Trophoblast cell (in vitro differentiated cells and primary cell): ENCODE data around the gene PTH1R.

ENCODE experiments used
- DNase-seq, 2 donors: peaks; one replicate each; pipeline ENCODE4 v3.0.0-alpha.2; 2016
- H2AFZ ChIP-seq: 2 replicates; pipeline ENCODE4 v1.6.1; 2013; ENCODE audit warnings: low read length, moderate library complexity, mild to moderate bottlenecking; ENCODE audit not compliant: insufficient read depth, poor library complexity
- H2AK5ac ChIP-seq: 2 replicates; pipeline ENCODE4 v1.6.1; 2013; ENCODE audit warnings: mild to moderate bottlenecking, low read length
- H2BK120ac ChIP-seq: 2 replicates; pipeline ENCODE4 v1.6.1; 2013; ENCODE audit warnings: low read length, mild to moderate bottlenecking, moderate library complexity; ENCODE audit not compliant: insufficient read depth, poor library complexity
- H2BK12ac ChIP-seq: 2 replicates; pipeline ENCODE4 v1.6.1; 2013; ENCODE audit warnings: mild to moderate bottlenecking, low read length, moderate library complexity
- H2BK5ac ChIP-seq: 2 replicates; pipeline ENCODE4 v1.6.1; 2013; ENCODE audit warnings: low read length, low read depth, moderate library complexity, mild to moderate bottlenecking; ENCODE audit not compliant: poor library complexity
- H3K14ac ChIP-seq: 2 replicates; pipeline ENCODE4 v1.6.1; 2013; ENCODE audit warnings: mild to moderate bottlenecking, low read length
- H3K18ac ChIP-seq: 2 replicates; pipeline ENCODE4 v1.6.1; 2013; ENCODE audit warnings: mild to moderate bottlenecking, low read length
- H3K23ac ChIP-seq: 2 replicates; pipeline ENCODE4 v1.6.1; 2013; ENCODE audit warnings: low read length
- H3K27ac ChIP-seq: 2 replicates; pipeline ENCODE4 v1.5.1; 2013; ENCODE audit warnings: low read depth, mild to moderate bottlenecking, inconsistent platforms, low read length, moderate library complexity
- H3K27me3 ChIP-seq: 2 replicates; pipeline ENCODE4 v1.6.1; 2013; ENCODE audit warnings: inconsistent platforms, mild to moderate bottlenecking, low read length, moderate library complexity; ENCODE audit not compliant: insufficient read depth
- H3K36me3 ChIP-seq, 2 experiments: 1 replicate in 1 of 2; 2 replicates in 1 of 2; pipeline ENCODE4 v1.6.1; 2013; ENCODE audit warnings: low read length in 2 of 2, mild to moderate bottlenecking in 2 of 2, moderate library complexity in 1 of 2; ENCODE audit not compliant: insufficient read depth in 2 of 2, control insufficient read depth in 1 of 2
- H3K4ac ChIP-seq: 2 replicates; pipeline ENCODE4 v1.6.1; 2013; ENCODE audit warnings: low read depth, mild to moderate bottlenecking, low read length, moderate library complexity
- H3K4me1 ChIP-seq, 2 experiments: 1 replicate in 1 of 2; 2 replicates in 1 of 2; pipeline ENCODE4 v1.6.1; 2013; ENCODE audit warnings: low read length in 2 of 2, mild to moderate bottlenecking in 2 of 2, moderate library complexity in 1 of 2; ENCODE audit not compliant: insufficient read depth in 2 of 2, control insufficient read depth in 1 of 2
- H3K4me2 ChIP-seq: 2 replicates; pipeline ENCODE4 v1.6.1; 2013; ENCODE audit warnings: inconsistent platforms, mild to moderate bottlenecking, low read length, moderate library complexity
- H3K4me3 ChIP-seq: 2 replicates; pipeline ENCODE4 v1.5.1; 2013; ENCODE audit warnings: mild to moderate bottlenecking, low read depth, low read length, inconsistent platforms
- H3K79me1 ChIP-seq: one replicate; pipeline ENCODE4 v1.6.1; 2013; ENCODE audit warnings: low read length
- H3K79me2 ChIP-seq: 2 replicates; pipeline ENCODE4 v1.6.1; 2013; ENCODE audit warnings: low read length, mild to moderate bottlenecking; ENCODE audit not compliant: control insufficient read depth, insufficient read depth, poor library complexity
- H3K9ac ChIP-seq: 2 replicates; pipeline ENCODE4 v1.6.1; 2013; ENCODE audit warnings: mild to moderate bottlenecking, low read length
- H3K9me3 ChIP-seq: 2 replicates; pipeline ENCODE4 v1.6.1; 2013; ENCODE audit warnings: low read depth, mild to moderate bottlenecking, control low read depth, inconsistent platforms, low read length; ENCODE audit not compliant: insufficient read depth
- H4K12ac ChIP-seq: 2 replicates; pipeline ENCODE4 v1.6.1; 2013; ENCODE audit warnings: low read depth, mild to moderate bottlenecking, low read length, moderate library complexity
- H4K8ac ChIP-seq: 2 replicates; pipeline ENCODE4 v1.6.1; 2013; ENCODE audit warnings: low read depth, mild to moderate bottlenecking, low read length, moderate library complexity
- H4K91ac ChIP-seq: one replicate; pipeline ENCODE4 v1.6.1; 2013; ENCODE audit warnings: low read depth, mild to moderate bottlenecking, low read length, moderate library complexity
- WGBS: extraction: QIAGEN DNeasy Blood & Tissue Kit; methylation state at CpG from one replicate; pipeline ENCODE4 v1.1.7; 2013; ENCODE audit warnings: missing lambda C conversion rate; ENCODE audit not compliant: insufficient read length, insufficient coverage; ENCODE audit errors: extremely low coverage; 5-methylcytosine and 5-hydroxymethylcytosine counted together

The PTH1R gene

GRCh38 chr3:46897829-46898320 is 20.4 kb downstream of the PTH1R start:
- Histone ChIP-seq H3K79me2 (no peaks in the 10 kb centered on the region), H3K18ac (no peak overlapping the region), H2AK5ac (no peak overlapping the region), H3K23ac (no peak overlapping the region), H3K4me2 (no peak overlapping the region), H3K4me1 (no peaks in the 10 kb centered on the region), H3K4ac (no peak overlapping the region), H4K8ac (no peak overlapping the region), H3K27me3 (no peaks in the 10 kb centered on the region), H3K4me3 (no peak overlapping the region), H3K9me3 (peaks cover 4% of the 10 kb centered on the region), H4K12ac (no peak overlapping the region), H3K9ac (no peak overlapping the region), H2AFZ (no peak overlapping the region), H2BK5ac (no peak overlapping the region), H3K14ac (no peak overlapping the region), H2BK12ac (no peak overlapping the region), H3K36me3 (no peaks in the 10 kb centered on the region), H3K27ac (no peak overlapping the region), H3K79me1 (no peaks in the 10 kb centered on the region), H2BK120ac (no peak overlapping the region), H4K91ac (no peak overlapping the region)
- DNase-seq, result no peak
- WGBS, result no CpG with 5 or more reads among the region's 15 CpGs

- no peak overlapping the region for H3K4me3 ChIP-seq
- no peak overlapping the region for H3K4me2 ChIP-seq
- H3K36me3 ChIP-seq, result no peaks in the 10 kb centered on the region
- H3K14ac ChIP-seq, result no peak overlapping the region
- no peak overlapping the region for H2AK5ac ChIP-seq
- no peak overlapping the region for H3K4ac ChIP-seq
- peaks cover 4% of the 10 kb centered on the region for H3K9me3 ChIP-seq
- H2BK12ac ChIP-seq, result no peak overlapping the region
- H4K8ac ChIP-seq, result no peak overlapping the region
- H3K18ac ChIP-seq, result no peak overlapping the region
- no peak for DNase-seq
- no peaks in the 10 kb centered on the region for H3K79me1 ChIP-seq
- WGBS, result no CpG with 5 or more reads among the region's 71 CpGs
- H3K9ac ChIP-seq, result no peak overlapping the region
- H4K12ac ChIP-seq, result no peak overlapping the region
- H3K23ac ChIP-seq, result no peak overlapping the region
- no peaks in the 10 kb centered on the region for H3K79me2 ChIP-seq
- H2AFZ ChIP-seq, result no peak overlapping the region
- peaks cover 3% of the 10 kb centered on the region in 2 experiments for H3K4me1 ChIP-seq
- H4K91ac ChIP-seq, result no peak overlapping the region
- no peak overlapping the region for H3K27ac ChIP-seq
- no peaks in the 10 kb centered on the region for H3K27me3 ChIP-seq
- H2BK5ac ChIP-seq, result no peak overlapping the region
- H2BK120ac ChIP-seq, result no peak overlapping the region
These were observed 21.0 kb downstream of the PTH1R start for GRCh38 chr3:46898321-46899150.

GRCh38 chr3:46899151-46900006 is 21.9 kb downstream of the PTH1R start:
- Histone ChIP-seq H3K79me2 (no peaks in the 10 kb centered on the region), H4K12ac (no peak overlapping the region), H3K4me1 (peaks cover 3% of the 10 kb centered on the region in 2 experiments), H3K9ac (no peak overlapping the region), H3K4me3 (no peak overlapping the region), H2BK12ac (no peak overlapping the region), H3K27me3 (no peaks in the 10 kb centered on the region), H2BK5ac (no peak overlapping the region), H3K9me3 (peaks cover 4% of the 10 kb centered on the region), H2AK5ac (no peak overlapping the region), H3K4ac (no peak overlapping the region), H3K14ac (no peak overlapping the region), H4K8ac (no peak overlapping the region), H4K91ac (no peak overlapping the region), H3K36me3 (no peaks in the 10 kb centered on the region), H3K79me1 (no peaks in the 10 kb centered on the region), H3K23ac (no peak overlapping the region), H3K18ac (no peak overlapping the region), H3K27ac (no peak overlapping the region), H2AFZ (no peak overlapping the region), H3K4me2 (no peak overlapping the region), H2BK120ac (no peak overlapping the region)
- no peak for DNase-seq
- no CpG with 5 or more reads among the region's 22 CpGs for WGBS

- Histone ChIP-seq H3K9me3 (peaks cover 4% of the 10 kb centered on the region), H2BK5ac (no peak overlapping the region), H3K79me1 (no peaks in the 10 kb centered on the region), H3K79me2 (no peaks in the 10 kb centered on the region), H3K14ac (no peak overlapping the region), H3K4me2 (no peak overlapping the region), H3K4me1 (peaks cover 3% of the 10 kb centered on the region in 2 experiments), H3K36me3 (no peaks in the 10 kb centered on the region), H3K18ac (no peak overlapping the region), H3K4ac (no peak overlapping the region), H2BK120ac (no peak overlapping the region), H3K4me3 (no peak overlapping the region), H3K27ac (no peak overlapping the region), H3K23ac (no peak overlapping the region), H2AK5ac (no peak overlapping the region), H2BK12ac (no peak overlapping the region), H2AFZ (no peak overlapping the region), H3K27me3 (no peaks in the 10 kb centered on the region), H4K12ac (no peak overlapping the region), H4K91ac (no peak overlapping the region), H3K9ac (no peak overlapping the region), H4K8ac (no peak overlapping the region)
- no CpG with 5 or more reads among the region's 5 CpGs for WGBS
- no peak for DNase-seq
These were observed 22.4 kb downstream of the PTH1R start for GRCh38 chr3:46900007-46900292.
